ENCODE measurements around the gene GDF11. TPM values are rescaled to one million over a fixed set of nuclear protein-coding genes. Genes with fewer than 3 reads are reported as not detected.

Gene GDF11
- total RNA-seq, 2 donors from 2014 or later = 8.1 to 8.6 TPM

DNA sequence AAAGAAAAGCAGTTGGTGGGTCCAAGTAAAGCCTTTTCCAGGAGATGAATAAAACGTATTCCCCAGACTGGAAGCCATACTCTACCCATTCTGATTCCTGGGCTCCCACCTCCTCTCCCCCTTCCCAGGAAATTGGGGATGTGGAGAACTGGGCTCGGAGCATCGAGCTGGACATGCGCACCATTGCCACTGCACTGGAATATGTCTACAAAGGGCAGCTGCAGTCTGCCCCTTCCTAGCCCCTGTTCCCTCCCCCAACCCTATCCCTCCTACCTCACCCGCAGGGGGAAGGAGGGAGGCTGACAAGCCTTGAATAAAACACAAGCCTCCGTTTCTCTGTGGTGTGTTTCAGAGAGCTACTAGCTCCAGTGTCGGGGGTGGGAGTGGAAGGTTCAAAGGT, 23.6 kb upstream of the GDF11 start:
- Histone ChIP-seq H3K36me3 (peaks cover 6% of the 10 kb centered on the region), H3K27me3 (no peaks in the 10 kb centered on the region), H3K9me3 (no peaks in the 10 kb centered on the region), H3K27ac (peak overlapping the region; percentile 93 to 95), H3K4me3 (no peak overlapping the region), H3K4me1 (peaks cover 0 to 86% of the 10 kb centered on the region in 2 donors)
- DNase-seq (ENCODE audit: low spot score) = no peak
- TF ChIP-seq, protein P1, sequence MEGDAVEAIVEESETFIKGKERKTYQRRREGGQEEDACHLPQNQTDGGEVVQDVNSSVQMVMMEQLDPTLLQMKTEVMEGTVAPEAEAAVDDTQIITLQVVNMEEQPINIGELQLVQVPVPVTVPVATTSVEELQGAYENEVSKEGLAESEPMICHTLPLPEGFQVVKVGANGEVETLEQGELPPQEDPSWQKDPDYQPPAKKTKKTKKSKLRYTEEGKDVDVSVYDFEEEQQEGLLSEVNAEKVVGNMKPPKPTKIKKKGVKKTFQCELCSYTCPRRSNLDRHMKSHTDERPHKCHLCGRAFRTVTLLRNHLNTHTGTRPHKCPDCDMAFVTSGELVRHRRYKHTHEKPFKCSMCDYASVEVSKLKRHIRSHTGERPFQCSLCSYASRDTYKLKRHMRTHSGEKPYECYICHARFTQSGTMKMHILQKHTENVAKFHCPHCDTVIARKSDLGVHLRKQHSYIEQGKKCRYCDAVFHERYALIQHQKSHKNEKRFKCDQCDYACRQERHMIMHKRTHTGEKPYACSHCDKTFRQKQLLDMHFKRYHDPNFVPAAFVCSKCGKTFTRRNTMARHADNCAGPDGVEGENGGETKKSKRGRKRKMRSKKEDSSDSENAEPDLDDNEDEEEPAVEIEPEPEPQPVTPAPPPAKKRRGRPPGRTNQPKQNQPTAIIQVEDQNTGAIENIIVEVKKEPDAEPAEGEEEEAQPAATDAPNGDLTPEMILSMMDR (IDR thresholded peaks at IDR 0.05) = no peak

DNA sequence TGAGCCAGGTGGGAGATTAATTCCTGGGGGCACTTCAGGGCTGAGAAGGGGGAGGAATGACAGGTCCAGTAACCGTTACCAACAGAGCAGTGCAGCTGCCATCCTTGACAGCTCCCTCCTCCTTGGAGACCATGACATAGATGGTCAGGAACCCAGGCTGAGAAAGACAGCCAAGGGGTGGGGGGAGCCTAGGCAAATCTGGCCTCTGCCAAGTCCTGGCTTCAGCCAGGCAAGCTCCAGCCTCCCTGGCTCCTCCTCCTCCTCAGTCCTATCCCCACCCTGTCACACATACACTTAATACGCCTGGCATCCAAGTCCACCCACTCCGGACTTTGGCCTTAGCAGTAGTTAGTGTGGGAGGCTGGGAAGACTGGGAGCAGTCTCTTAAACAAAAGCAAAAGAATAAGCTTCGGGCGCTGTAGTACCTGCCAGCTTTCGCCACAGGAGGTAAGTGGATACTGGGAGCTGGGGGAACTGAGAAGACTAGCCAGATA, 22.8 kb upstream of the GDF11 start, which contains the start of gene RDH5:
Gene RDH5 (plus strand): TSS at position 323 of the 494 bp plus-strand sequence. CDS start 792 bp downstream, outside the sequence.
- Histone ChIP-seq H3K4me3 (peak within 1 kb of the TSS in 1 of 2 donors; percentile 15), H3K27ac (peak within 1 kb of the TSS; percentile 93 to 95), H3K27me3 (no peaks in the 10 kb centered on the region), H3K36me3 (peaks cover 11% of the 10 kb centered on the region), H3K9me3 (no peaks in the 10 kb centered on the region), H3K4me1 (peaks cover 0 to 88% of the 10 kb centered on the region in 2 donors)
- TF ChIP-seq, protein P1 (IDR thresholded peaks at IDR 0.05) = no peak
- DNase-seq (ENCODE audit: low spot score) = peak; percentile 90

DNA sequence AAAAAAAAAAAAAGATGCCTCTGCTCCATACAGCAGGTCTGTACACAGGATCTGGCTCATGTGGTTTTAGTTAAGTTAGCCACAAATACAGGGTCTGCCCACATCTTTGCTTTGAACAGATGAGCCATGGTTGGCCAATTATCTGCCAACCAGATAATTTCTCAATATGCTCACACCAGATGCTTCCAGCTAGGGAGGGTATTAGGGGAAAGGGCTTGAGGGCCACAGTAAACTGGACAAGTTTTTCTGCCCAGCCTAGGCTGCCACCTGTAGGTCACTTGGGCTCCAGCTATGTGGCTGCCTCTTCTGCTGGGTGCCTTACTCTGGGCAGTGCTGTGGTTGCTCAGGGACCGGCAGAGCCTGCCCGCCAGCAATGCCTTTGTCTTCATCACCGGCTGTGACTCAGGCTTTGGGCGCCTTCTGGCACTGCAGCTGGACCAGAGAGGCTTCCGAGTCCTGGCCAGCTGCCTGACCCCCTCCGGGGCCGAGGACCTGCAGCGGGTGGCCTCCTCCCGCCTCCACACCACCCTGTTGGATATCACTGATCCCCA, 22.0 kb upstream of the GDF11 start:
- Histone ChIP-seq H3K27me3 (no peaks in the 10 kb centered on the region), H3K4me1 (peaks cover 0 to 88% of the 10 kb centered on the region in 2 donors), H3K4me3 (no peak overlapping the region), H3K9me3 (no peaks in the 10 kb centered on the region), H3K27ac (peak overlapping the region; percentile 93 to 95), H3K36me3 (peaks cover 20% of the 10 kb centered on the region)
- DNase-seq (ENCODE audit: low spot score) = peak; percentile 84
- TF ChIP-seq, protein P1 (IDR thresholded peaks at IDR 0.05) = peak; percentile 48 to 69

DNA sequence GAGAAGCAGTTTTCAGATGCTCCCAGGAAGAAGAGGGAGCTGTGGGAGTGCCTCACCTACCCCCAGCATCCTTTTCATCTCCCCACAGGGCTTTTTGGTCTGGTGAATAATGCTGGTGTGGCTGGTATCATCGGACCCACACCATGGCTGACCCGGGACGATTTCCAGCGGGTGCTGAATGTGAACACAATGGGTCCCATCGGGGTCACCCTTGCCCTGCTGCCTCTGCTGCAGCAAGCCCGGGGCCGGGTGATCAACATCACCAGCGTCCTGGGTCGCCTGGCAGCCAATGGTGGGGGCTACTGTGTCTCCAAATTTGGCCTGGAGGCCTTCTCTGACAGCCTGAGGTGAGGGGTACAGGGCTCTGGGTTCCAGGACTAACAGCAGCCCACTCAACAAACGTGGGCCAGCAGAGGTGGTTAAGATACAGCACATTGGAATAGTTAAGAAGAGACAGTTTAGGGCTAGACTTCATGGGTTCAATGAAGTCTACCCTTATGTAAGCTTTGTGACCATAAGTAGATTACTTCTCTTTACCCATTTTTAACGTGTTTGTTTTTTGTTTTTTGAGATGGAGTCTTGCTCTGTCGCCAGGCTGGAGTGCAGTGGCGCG, 21.2 kb upstream of the GDF11 start:
- Histone ChIP-seq H3K27me3 (no peaks in the 10 kb centered on the region), H3K4me3 (no peak overlapping the region), H3K27ac (peak overlapping the region; percentile 93 to 95), H3K36me3 (peaks cover 27% of the 10 kb centered on the region), H3K4me1 (peaks cover 0 to 88% of the 10 kb centered on the region in 2 donors), H3K9me3 (no peaks in the 10 kb centered on the region)
- TF ChIP-seq, protein P1 (IDR thresholded peaks at IDR 0.05) = no peak
- DNase-seq (ENCODE audit: low spot score) = no peak

DNA sequence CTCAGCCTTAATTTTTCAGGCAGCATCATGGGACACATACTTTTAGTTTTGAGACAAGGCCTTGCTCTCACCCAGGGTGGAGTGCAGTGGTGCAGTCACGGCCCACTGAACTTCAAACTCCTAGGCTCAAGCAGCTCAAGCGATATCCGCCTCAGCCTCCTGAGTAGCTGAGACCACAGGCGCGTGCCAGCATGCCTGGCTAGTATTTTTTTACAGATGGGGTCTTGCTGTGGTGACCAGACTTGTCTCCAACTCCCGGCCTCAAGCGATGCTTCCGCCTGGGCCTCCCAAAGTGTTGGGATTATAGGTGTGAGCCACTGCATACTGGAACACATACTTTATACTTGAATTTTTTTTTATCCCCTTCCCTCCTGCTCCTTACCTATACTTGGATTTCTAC, 20.0 kb upstream of the GDF11 start:
- Histone ChIP-seq H3K36me3 (peaks cover 34% of the 10 kb centered on the region), H3K9me3 (no peaks in the 10 kb centered on the region), H3K4me3 (no peak overlapping the region), H3K27ac (peak overlapping the region; percentile 39 to 56), H3K4me1 (peaks cover 0 to 87% of the 10 kb centered on the region in 2 donors), H3K27me3 (no peaks in the 10 kb centered on the region)
- DNase-seq (ENCODE audit: low spot score) = no peak
- TF ChIP-seq, protein P1 (IDR thresholded peaks at IDR 0.05) = no peak

All from right atrium auricular region (tissue), 2 donors.